OCI-LY1 (cell line): ENCODE measurements around the gene MLXIP.

ENCODE experiments used
- H2AFZ ChIP-seq: fragments of 200-600 bp; sonication (generic), shearing (Covaris generic); 2 replicates; pipeline ENCODE4 v1.6.0; 2014; ENCODE audit warnings: antibody characterized with exemption, mild to moderate bottlenecking, low read length
- H3F3A ChIP-seq: fragments of 200-600 bp; sonication (generic), shearing (Covaris generic); 2 replicates; pipeline ENCODE4 v1.6.0; 2014; ENCODE audit warnings: mild to moderate bottlenecking, antibody characterized with exemption, low read length, moderate library complexity; ENCODE audit not compliant: insufficient read depth
- H3K27ac ChIP-seq: fragments of 200-600 bp; sonication (generic); 2 replicates; pipeline ENCODE4 v1.5.1; 2014; ENCODE audit warnings: low read length, mixed run types, mild to moderate bottlenecking, low read depth; ENCODE audit not compliant: poor library complexity, severe bottlenecking
- H3K27me3 ChIP-seq: fragments of 200-600 bp; sonication (generic); 2 replicates; pipeline ENCODE4 v1.6.0; 2014; ENCODE audit warnings: antibody characterized with exemption, mild to moderate bottlenecking, low read length, moderate library complexity; ENCODE audit not compliant: insufficient read depth
- H3K36me3 ChIP-seq: fragments of 200-600 bp; sonication (generic); 2 replicates; pipeline ENCODE4 v1.6.1; 2014; ENCODE audit warnings: mild to moderate bottlenecking, antibody characterized with exemption, low read length, moderate library complexity, mixed read lengths; ENCODE audit not compliant: insufficient read depth
- H3K4me1 ChIP-seq: fragments of 200-600 bp; sonication (generic); 2 replicates; pipeline ENCODE4 v1.5.1; 2014; ENCODE audit warnings: mild to moderate bottlenecking, low read length, moderate library complexity; ENCODE audit not compliant: insufficient read depth, severe bottlenecking
- H3K4me2 ChIP-seq: fragments of 200-600 bp; sonication (generic), shearing (Covaris generic); 2 replicates; pipeline ENCODE4 v1.6.1; 2014; ENCODE audit warnings: low read length
- H3K4me3 ChIP-seq: fragments of 200-600 bp; sonication (generic); 2 replicates; pipeline ENCODE4 v1.5.1; 2014; ENCODE audit warnings: low read length, low read depth, mild to moderate bottlenecking, mixed read lengths; ENCODE audit not compliant: poor library complexity, severe bottlenecking
- H3K79me2 ChIP-seq: fragments of 200-600 bp; shearing (Covaris generic); 2 replicates; pipeline ENCODE4 v1.6.1; 2016; ENCODE audit warnings: mixed run types, low read length, mixed read lengths; ENCODE audit not compliant: insufficient read depth
- H3K9ac ChIP-seq: fragments of 200-600 bp; sonication (generic), shearing (Covaris generic); 2 replicates; pipeline ENCODE4 v1.6.1; 2014; ENCODE audit warnings: mild to moderate bottlenecking, low read length, mixed read lengths
- H3K9me2 ChIP-seq: fragments of 200-600 bp; sonication (generic), shearing (Covaris generic); 2 replicates; pipeline ENCODE4 v1.6.1; 2014; ENCODE audit warnings: low read depth, mild to moderate bottlenecking, low read length, mixed read lengths
- H3K9me3 ChIP-seq: fragments of 200-600 bp; shearing (Covaris generic); 2 replicates; pipeline ENCODE4 v1.6.1; 2014; ENCODE audit warnings: low read length, mixed read lengths
- H4K20me1 ChIP-seq: fragments of 200-600 bp; sonication (generic), shearing (Covaris generic); 2 replicates; pipeline ENCODE4 v1.6.0; 2016; ENCODE audit warnings: mild to moderate bottlenecking, low read length; ENCODE audit not compliant: insufficient read depth
- CTCF ChIP-seq: fragments of 200-600 bp; sonication (generic), shearing (Covaris generic); IDR thresholded peaks from 2 replicates; pipeline ENCODE4 v1.5.1; 2017; ENCODE audit warnings: mild to moderate bottlenecking, antibody characterized with exemption, low read length, moderate library complexity, mixed read lengths
- EZH2 ChIP-seq: fragments of 200-600 bp; sonication (generic), shearing (Covaris generic); IDR thresholded peaks from 2 replicates; pipeline ENCODE4 v1.8.0; 2017; ENCODE audit warnings: borderline replicate concordance, mixed run types, mild to moderate bottlenecking, antibody characterized with exemption, low read length, moderate library complexity, mixed read lengths

The MLXIP gene

GRCh38 chr12:122195405-122195804, 116.8 kb downstream of the MLXIP start:
- Histone ChIP-seq H3K4me1 (peaks cover 26% of the 10 kb centered on the region), H3K4me3 (no peak overlapping the region)

More at GRCh38 chr12:122195405-122195804, 116.8 kb downstream of the MLXIP start:
- no peak overlapping the region for H3K4me2 ChIP-seq
- TF ChIP-seq EZH2: no peak
- no peak for TF ChIP-seq CTCF
- H3K9me3 ChIP-seq: peaks cover 16% of the 10 kb centered on the region; the same call in 1 of the 2 replicates
- H3K27me3 ChIP-seq: no peaks in the 10 kb centered on the region; the same call in 1 of the 2 replicates
- H3K9me2 ChIP-seq: no peaks in the 10 kb centered on the region
- no peaks in the 10 kb centered on the region for H4K20me1 ChIP-seq
- no peaks in the 10 kb centered on the region for H3F3A ChIP-seq
- peaks cover 6% of the 10 kb centered on the region; the same call in 1 of the 2 replicates for H3K36me3 ChIP-seq
- no peak overlapping the region for H3K27ac ChIP-seq
- no peaks in the 10 kb centered on the region for H3K79me2 ChIP-seq
- no peak overlapping the region for H3K9ac ChIP-seq
- H2AFZ ChIP-seq: no peak overlapping the region
